ENCODE measurements around the gene CLIP2. TPM values are rescaled to one million over a fixed set of nuclear protein-coding genes. Genes with fewer than 3 reads are reported as not detected.

CLIP2 gene
- total RNA-seq, 1 experiment from 2014 or later, result 26.2 TPM

DNA sequence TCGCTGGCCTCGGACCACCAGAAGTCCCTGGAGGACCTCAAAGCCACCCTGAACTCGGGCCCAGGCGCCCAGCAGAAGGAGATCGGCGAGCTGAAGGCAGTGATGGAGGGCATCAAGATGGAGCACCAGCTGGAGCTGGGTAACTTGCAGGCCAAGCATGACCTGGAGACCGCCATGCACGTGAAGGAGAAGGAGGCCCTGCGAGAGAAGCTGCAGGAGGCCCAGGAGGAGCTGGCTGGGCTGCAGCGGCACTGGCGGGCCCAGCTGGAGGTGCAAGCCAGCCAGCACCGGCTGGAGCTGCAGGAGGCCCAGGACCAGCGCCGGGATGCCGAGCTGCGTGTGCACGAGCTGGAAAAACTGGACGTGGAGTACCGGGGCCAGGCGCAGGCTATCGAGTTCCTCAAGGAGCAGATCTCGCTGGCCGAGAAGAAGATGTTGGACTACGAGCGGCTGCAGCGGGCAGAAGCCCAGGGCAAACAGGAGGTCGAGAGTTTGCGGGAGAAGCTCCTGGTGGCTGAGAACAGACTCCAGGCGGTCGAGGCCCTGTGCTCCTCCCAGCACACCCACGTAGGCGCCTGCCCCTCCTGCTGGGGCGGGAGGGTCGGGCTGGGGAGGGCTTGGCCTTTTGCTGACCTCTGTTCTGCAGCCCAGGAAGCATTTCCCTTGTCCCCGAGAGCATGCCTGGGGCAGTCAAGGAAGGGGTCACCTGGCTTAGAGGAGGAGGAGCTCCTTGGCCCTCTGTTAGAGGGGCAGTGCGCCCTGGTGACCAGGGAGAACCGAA lies 87.2 kb downstream of the CLIP2 start:
- Histone ChIP-seq H3F3A (ENCODE audit: low read length, unreplicated experiment) (no peaks in the 10 kb centered on the region), H4K20me1 (ENCODE audit: low read length) (no peaks in the 10 kb centered on the region), H3K9me3 (ENCODE audit: low read length) (no peaks in the 10 kb centered on the region), H3K9me2 (replicated peaks; ENCODE audit: low read length) (no peaks in the 10 kb centered on the region), H3K9ac (ENCODE audit: low read length) (no peak overlapping the region), H3K4me2 (ENCODE audit: low read length) (no peak overlapping the region), H3K4me1 (ENCODE audit: insufficient read depth, low read length) (peaks cover 6% of the 10 kb centered on the region), H3K27me3 (ENCODE audit: low read length) (no peaks in the 10 kb centered on the region), H3K27ac (ENCODE audit: low read length) (no peak overlapping the region), H3K4me3 (ENCODE audit: low read length) (no peak overlapping the region), H3K36me3 (ENCODE audit: low read depth, low read length) (no peaks in the 10 kb centered on the region), H3K79me2 (ENCODE audit: low read length) (no peaks in the 10 kb centered on the region), H2AFZ (ENCODE audit: low read length) (no peak overlapping the region)
- ATAC-seq (no peak), DNase-seq (no peak)
- ChIA-PET CTCF (no interaction called here), POLR2A (ENCODE audit: unreplicated experiment) (no interaction called here)
- intact Hi-C loops (cut with micrococcal nuclease), result no loop called here
- BruUV-seq (replicated peaks), result TSS peak; percentile 61
- no peak for TF ChIP-seq EZH2phosphoT487 (IDR thresholded peaks at IDR 0.05; ENCODE audit: borderline replicate concordance, low read length)
- TF ChIP-seq, protein P1, sequence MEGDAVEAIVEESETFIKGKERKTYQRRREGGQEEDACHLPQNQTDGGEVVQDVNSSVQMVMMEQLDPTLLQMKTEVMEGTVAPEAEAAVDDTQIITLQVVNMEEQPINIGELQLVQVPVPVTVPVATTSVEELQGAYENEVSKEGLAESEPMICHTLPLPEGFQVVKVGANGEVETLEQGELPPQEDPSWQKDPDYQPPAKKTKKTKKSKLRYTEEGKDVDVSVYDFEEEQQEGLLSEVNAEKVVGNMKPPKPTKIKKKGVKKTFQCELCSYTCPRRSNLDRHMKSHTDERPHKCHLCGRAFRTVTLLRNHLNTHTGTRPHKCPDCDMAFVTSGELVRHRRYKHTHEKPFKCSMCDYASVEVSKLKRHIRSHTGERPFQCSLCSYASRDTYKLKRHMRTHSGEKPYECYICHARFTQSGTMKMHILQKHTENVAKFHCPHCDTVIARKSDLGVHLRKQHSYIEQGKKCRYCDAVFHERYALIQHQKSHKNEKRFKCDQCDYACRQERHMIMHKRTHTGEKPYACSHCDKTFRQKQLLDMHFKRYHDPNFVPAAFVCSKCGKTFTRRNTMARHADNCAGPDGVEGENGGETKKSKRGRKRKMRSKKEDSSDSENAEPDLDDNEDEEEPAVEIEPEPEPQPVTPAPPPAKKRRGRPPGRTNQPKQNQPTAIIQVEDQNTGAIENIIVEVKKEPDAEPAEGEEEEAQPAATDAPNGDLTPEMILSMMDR (conservative IDR thresholded peaks at IDR 0.05; ENCODE audit: low read depth, low read length), result no peak
- no peak for TF ChIP-seq EZH2 (IDR thresholded peaks at IDR 0.05; ENCODE audit: low read length, unreplicated experiment)

DNA sequence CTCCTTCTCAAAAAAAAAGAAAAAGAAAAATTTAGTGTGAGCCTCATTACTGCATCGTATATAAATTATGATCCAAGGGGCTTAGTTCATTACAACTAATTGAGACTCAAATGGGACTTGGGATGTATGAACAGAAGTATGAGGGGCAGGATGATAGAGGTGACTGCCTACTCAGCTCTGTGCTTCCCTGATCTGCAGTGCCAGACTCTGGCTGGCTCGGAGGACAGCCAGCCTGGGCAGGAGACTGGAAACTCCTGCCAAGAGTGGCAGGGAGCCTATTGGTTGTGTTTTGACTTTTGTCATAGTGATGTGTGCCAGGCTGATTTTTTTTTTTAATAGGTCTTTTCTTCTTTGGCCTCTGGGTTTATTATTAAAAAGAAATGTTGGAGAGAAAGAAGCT lies 90.7 kb downstream of the CLIP2 start:
- H3K4me2 ChIP-seq (ENCODE audit: low read length), result no peak overlapping the region
- CTCF ChIA-PET, result no interaction called here

More for the DNA sequence above, 90.7 kb downstream of the CLIP2 start:
- no peaks in the 10 kb centered on the region for H3K9me2 ChIP-seq (replicated peaks; ENCODE audit: low read length)
- no peaks in the 10 kb centered on the region for H3K79me2 ChIP-seq (ENCODE audit: low read length)
- H3F3A ChIP-seq (ENCODE audit: low read length, unreplicated experiment), result no peaks in the 10 kb centered on the region
- POLR2A ChIA-PET (ENCODE audit: unreplicated experiment), result no interaction called here
- no TSS peak for BruUV-seq (replicated peaks)
- H3K9me3 ChIP-seq (ENCODE audit: low read length), result no peaks in the 10 kb centered on the region
- H3K27ac ChIP-seq (ENCODE audit: low read length), result no peak overlapping the region
- H3K4me3 ChIP-seq (ENCODE audit: low read length), result no peak overlapping the region
- no peaks in the 10 kb centered on the region for H4K20me1 ChIP-seq (ENCODE audit: low read length)
- H2AFZ ChIP-seq (ENCODE audit: low read length), result no peak overlapping the region
- intact Hi-C loops (cut with micrococcal nuclease), result no loop called here
- no peaks in the 10 kb centered on the region for H3K27me3 ChIP-seq (ENCODE audit: low read length)
- DNase-seq, result no peak
- peak; percentile 42; the same call in 1 of the 2 replicates for ATAC-seq
- H3K9ac ChIP-seq (ENCODE audit: low read length), result no peak overlapping the region
- H3K36me3 ChIP-seq (ENCODE audit: low read depth, low read length), result no peaks in the 10 kb centered on the region
- H3K4me1 ChIP-seq (ENCODE audit: insufficient read depth, low read length), result peaks cover 6% of the 10 kb centered on the region
- TF ChIP-seq, protein P1 (conservative IDR thresholded peaks at IDR 0.05; ENCODE audit: low read depth, low read length), result no peak
- TF ChIP-seq EZH2phosphoT487 (IDR thresholded peaks at IDR 0.05; ENCODE audit: borderline replicate concordance, low read length), result no peak
- no peak for TF ChIP-seq EZH2 (IDR thresholded peaks at IDR 0.05; ENCODE audit: low read length, unreplicated experiment)

Measured in PC-3 (cell line).